GM18502 (cell line): ENCODE measurements around the gene EXOC3.

ENCODE experiments used
- ATAC-seq: cut with Tn5 transposase; IDR thresholded peaks from one replicate; pipeline ENCODE4 v1.9.1; 2021; ENCODE audit warnings: mild to moderate bottlenecking; ENCODE audit not compliant: unreplicated experiment, poor library complexity

EXOC3 gene

GRCh38 chr5:516338-516925 lies 73.5 kb downstream of the EXOC3 start:
- no peak for ATAC-seq
